IMR-90 (cell line): ENCODE data around the gene FCRL2.

Experiments used
- CEBPB ChIP-seq: IDR thresholded peaks from 2 replicates; pipeline ENCODE4 v1.6.1; 2012; ENCODE audit warnings: low read depth, low read length, improper control_type of control experiment
- FOS ChIP-seq: fragments of 150-350 bp; IDR thresholded peaks from 2 replicates; pipeline ENCODE4 v1.6.1; 2016; ENCODE audit warnings: low read depth, low read length
- NFE2L2 ChIP-seq: fragments of 150-350 bp; IDR thresholded peaks from 2 replicates; pipeline ENCODE4 v1.6.1; 2016; ENCODE audit warnings: low read depth, mild to moderate bottlenecking, low read length
- POLR2A ChIP-seq: IDR thresholded peaks from 2 replicates; pipeline ENCODE4 v1.6.1; 2012; ENCODE audit warnings: mild to moderate bottlenecking, low read depth, low read length
- RAD21 ChIP-seq: IDR thresholded peaks from 2 replicates; pipeline ENCODE4 v1.6.1; 2012; ENCODE audit warnings: low read length, improper control_type of control experiment
- SMC3 ChIP-seq: fragments of 150-350 bp; IDR thresholded peaks from 2 replicates; pipeline ENCODE4 v1.6.1; 2016; ENCODE audit warnings: low read depth, mild to moderate bottlenecking, antibody characterized with exemption, low read length, moderate library complexity
- TF ChIP-seq, protein P1 (sequence below): conservative IDR thresholded peaks from 2 replicates; pipeline ENCODE4 v1.5.1; 2012; ENCODE audit warnings: mild to moderate bottlenecking, low read depth, low read length, improper control_type of control experiment
- TF ChIP-seq, protein P2 (sequence below): fragments of 150-350 bp; IDR thresholded peaks from 2 replicates; pipeline ENCODE4 v1.6.1; 2017; ENCODE audit warnings: mild to moderate bottlenecking, antibody characterized with exemption, low read length, low read depth

DNA sequence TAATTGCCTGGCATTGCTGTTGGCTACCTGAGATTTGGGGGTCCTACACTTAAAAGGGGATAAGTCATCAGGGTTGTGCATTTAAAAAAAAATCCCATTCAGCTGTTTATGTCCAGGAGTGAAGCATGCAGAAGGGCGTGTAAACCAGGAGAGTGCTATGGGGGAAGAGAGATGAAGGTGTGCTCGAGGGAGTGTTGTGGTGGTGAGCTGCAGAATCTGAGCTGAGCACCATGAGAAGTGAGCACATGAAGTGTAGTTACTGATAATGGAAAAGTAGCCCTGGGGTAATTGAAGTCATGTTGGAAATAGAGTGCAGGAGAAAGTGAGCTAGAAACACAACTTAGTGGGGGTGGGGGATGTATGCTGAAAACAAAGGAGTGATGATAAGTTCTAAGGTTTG, 42.3 kb upstream of the FCRL2 start:
- TF ChIP-seq RAD21, result no peak
- TF ChIP-seq POLR2A, result no peak
- TF ChIP-seq, protein P1, sequence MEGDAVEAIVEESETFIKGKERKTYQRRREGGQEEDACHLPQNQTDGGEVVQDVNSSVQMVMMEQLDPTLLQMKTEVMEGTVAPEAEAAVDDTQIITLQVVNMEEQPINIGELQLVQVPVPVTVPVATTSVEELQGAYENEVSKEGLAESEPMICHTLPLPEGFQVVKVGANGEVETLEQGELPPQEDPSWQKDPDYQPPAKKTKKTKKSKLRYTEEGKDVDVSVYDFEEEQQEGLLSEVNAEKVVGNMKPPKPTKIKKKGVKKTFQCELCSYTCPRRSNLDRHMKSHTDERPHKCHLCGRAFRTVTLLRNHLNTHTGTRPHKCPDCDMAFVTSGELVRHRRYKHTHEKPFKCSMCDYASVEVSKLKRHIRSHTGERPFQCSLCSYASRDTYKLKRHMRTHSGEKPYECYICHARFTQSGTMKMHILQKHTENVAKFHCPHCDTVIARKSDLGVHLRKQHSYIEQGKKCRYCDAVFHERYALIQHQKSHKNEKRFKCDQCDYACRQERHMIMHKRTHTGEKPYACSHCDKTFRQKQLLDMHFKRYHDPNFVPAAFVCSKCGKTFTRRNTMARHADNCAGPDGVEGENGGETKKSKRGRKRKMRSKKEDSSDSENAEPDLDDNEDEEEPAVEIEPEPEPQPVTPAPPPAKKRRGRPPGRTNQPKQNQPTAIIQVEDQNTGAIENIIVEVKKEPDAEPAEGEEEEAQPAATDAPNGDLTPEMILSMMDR, result no peak
- no peak for TF ChIP-seq NFE2L2
- TF ChIP-seq, protein P2, sequence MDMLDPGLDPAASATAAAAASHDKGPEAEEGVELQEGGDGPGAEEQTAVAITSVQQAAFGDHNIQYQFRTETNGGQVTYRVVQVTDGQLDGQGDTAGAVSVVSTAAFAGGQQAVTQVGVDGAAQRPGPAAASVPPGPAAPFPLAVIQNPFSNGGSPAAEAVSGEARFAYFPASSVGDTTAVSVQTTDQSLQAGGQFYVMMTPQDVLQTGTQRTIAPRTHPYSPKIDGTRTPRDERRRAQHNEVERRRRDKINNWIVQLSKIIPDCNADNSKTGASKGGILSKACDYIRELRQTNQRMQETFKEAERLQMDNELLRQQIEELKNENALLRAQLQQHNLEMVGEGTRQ, result no peak
- TF ChIP-seq CEBPB, result no peak
- TF ChIP-seq FOS, result no peak
- TF ChIP-seq SMC3, result no peak
